HFFc6 (cell line): ENCODE measurements around the gene SEPTIN6. TPM values are rescaled to one million over a fixed set of nuclear protein-coding genes. Genes with fewer than 3 reads are reported as not detected.

Experiments
- DNase-seq: peaks from one replicate; pipeline ENCODE4 v3.0.0-alpha.2; 2018
- H3K27ac Mint-ChIP-seq: 2 replicates; pipeline ENCODE4 v1.8.0; 2020; ENCODE audit warnings: mild to moderate bottlenecking, mixed read lengths
- H3K27me3 Mint-ChIP-seq: 2 replicates; pipeline ENCODE4 v1.8.0; 2021; ENCODE audit warnings: mild to moderate bottlenecking, moderate library complexity, mixed read lengths; ENCODE audit not compliant: insufficient read depth
- H3K36me3 Mint-ChIP-seq: 2 replicates; pipeline ENCODE4 v1.8.0; 2021; ENCODE audit warnings: low read depth, mixed read lengths
- H3K4me1 Mint-ChIP-seq: 2 replicates; pipeline ENCODE4 v1.8.0; 2020; ENCODE audit warnings: low read depth, mixed read lengths
- H3K4me3 Mint-ChIP-seq: 2 replicates; pipeline ENCODE4 v1.8.0; 2020; ENCODE audit warnings: mild to moderate bottlenecking, moderate library complexity, mixed read lengths
- H3K9me3 Mint-ChIP-seq: 2 replicates; pipeline ENCODE4 v1.8.0; 2020; ENCODE audit warnings: mild to moderate bottlenecking, mixed read lengths
- CTCF ChIP-seq: fragments of 200-600 bp; sonication (generic); IDR thresholded peaks from 2 replicates; pipeline ENCODE4 v1.5.0; 2021; ENCODE audit warnings: antibody characterized with exemption, mild to moderate bottlenecking
- total RNA-seq, 6 experiments: library from RNA; stranded (reverse); fragmentation: NEBNext Ultra II Directional; extraction: Animal tissue kit (Norgen Biotek cat#: 25700); gene quantifications; 2 replicates in 1 of 6; 3 replicates in 5 of 6; pipeline ENCODE4 v1.2.3, GENCODE V29; 2021

The SEPTIN6 gene
- total RNA-seq, 6 experiments from 2014 or later, result 17.2 to 19.5 (median 18.5) TPM

- no peak for TF ChIP-seq CTCF
- Mint-ChIP-seq H3K4me3 (no peak overlapping the region), H3K4me1 (peaks cover 20% of the 10 kb centered on the region), H3K9me3 (no peaks in the 10 kb centered on the region), H3K36me3 (no peaks in the 10 kb centered on the region), H3K27ac (no peak overlapping the region), H3K27me3 (no peaks in the 10 kb centered on the region)
- no peak for DNase-seq
Measured at GRCh38 chrX:119695535-119696050, 2.6 kb upstream of the SEPTIN6 start.

GRCh38 chrX:119694601-119695534 is 1.9 kb upstream of the SEPTIN6 start:
- Mint-ChIP-seq H3K9me3 (no peaks in the 10 kb centered on the region), H3K4me1 (peaks cover 22% of the 10 kb centered on the region), H3K36me3 (no peaks in the 10 kb centered on the region), H3K4me3 (no peak overlapping the region), H3K27ac (no peak overlapping the region), H3K27me3 (no peaks in the 10 kb centered on the region)
- no peak for TF ChIP-seq CTCF
- no peak for DNase-seq

DNA sequence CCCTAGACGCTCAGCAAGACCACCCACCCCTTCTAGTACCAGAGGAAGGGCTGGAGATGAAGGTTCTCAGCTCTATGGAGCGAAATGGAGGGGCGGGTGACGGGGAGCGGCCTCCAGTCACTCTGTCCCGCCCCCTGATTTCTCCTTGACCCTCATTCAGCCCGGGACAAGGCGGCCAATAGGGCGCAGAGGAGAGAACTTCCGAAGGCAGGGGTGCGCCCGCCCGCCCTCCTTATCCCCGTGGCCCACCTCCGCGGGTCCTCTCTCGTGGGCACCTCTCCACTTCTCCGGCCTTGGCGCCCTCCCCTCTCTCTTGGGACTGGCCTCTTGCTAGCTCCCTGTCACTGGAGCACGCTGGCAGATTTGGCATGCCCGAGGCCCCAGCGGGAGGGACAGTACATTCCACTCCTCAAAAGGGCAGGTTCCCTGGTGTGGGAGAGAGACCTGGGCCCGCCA is 1.1 kb upstream of the SEPTIN6 start:
- H3K4me3 Mint-ChIP-seq, result peak overlapping the region; percentile 92
- no peak for TF ChIP-seq CTCF
- peaks cover 21% of the 10 kb centered on the region for H3K4me1 Mint-ChIP-seq
- H3K27me3 Mint-ChIP-seq, result no peaks in the 10 kb centered on the region
- no peaks in the 10 kb centered on the region for H3K36me3 Mint-ChIP-seq
- H3K27ac Mint-ChIP-seq, result no peak overlapping the region
- DNase-seq, result no peak
- no peaks in the 10 kb centered on the region for H3K9me3 Mint-ChIP-seq

DNA sequence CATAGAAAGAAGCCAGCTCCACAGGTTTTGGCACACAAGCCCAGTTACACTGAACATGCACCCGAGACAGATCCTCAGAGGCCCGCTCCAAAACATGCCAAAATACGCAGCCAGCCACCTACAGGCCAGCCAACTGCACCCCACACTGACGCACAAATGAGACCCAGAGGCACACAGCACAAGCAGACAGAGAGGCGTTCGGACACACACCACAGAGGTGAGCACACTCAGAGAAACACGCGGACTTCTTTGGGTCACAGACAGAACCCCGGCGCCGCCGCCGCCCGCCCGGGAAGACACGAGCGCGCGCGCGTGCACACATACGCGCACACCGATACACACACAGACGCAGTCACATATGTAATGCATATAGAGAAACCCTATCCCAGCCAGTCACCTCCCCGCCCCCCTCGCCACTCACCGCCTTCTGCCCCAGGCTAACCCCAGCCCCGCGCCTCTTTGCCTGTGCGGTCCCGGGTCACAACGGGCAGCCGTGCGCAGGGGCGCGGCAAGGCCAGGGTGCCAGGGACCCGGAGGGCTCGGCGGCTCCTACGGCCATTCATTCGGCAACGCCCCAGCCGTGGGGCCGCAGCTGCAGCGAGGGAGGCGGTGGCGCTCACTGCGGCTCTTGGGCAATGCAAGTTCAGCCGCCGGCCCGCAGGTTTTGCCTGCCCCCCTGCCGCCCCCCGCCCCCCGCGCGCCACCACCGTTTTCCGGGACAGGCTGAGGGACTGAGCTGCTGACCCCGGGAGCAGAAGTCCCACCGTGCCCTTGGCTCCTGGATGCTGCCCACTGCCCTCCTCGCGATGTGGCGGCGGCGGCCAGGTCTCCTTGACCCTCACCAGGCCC is 553 bp downstream of the SEPTIN6 start:
- DNase-seq, result peak; percentile 30
- H3K9me3 Mint-ChIP-seq, result no peaks in the 10 kb centered on the region
- H3K4me3 Mint-ChIP-seq, result peak overlapping the region; percentile 92
- no peaks in the 10 kb centered on the region for H3K27me3 Mint-ChIP-seq
- no peak for TF ChIP-seq CTCF
- H3K27ac Mint-ChIP-seq, result peak overlapping the region; percentile 62
- H3K36me3 Mint-ChIP-seq, result no peaks in the 10 kb centered on the region
- H3K4me1 Mint-ChIP-seq, result peaks cover 22% of the 10 kb centered on the region

- Mint-ChIP-seq H3K27me3 (no peaks in the 10 kb centered on the region), H3K36me3 (no peaks in the 10 kb centered on the region), H3K27ac (peak overlapping the region; percentile 62), H3K9me3 (no peaks in the 10 kb centered on the region), H3K4me3 (peak overlapping the region; percentile 92), H3K4me1 (peaks cover 33% of the 10 kb centered on the region)
- TF ChIP-seq CTCF, result no peak
- peak; percentile 39 for DNase-seq
Measured at GRCh38 chrX:119690921-119691716, 1.8 kb downstream of the SEPTIN6 start.
